Tibial nerve (tissue), 4 donors: ENCODE measurements around the gene BAHCC1. TPM values are rescaled to one million over a fixed set of nuclear protein-coding genes. Genes with fewer than 3 reads are reported as not detected.

Experiments used
- DNase-seq, 2 donors: peaks; one replicate each; pipeline ENCODE4 v3.0.0-alpha.2; 2019; ENCODE audit warnings: low spot score in 2 of 2
- H3K27ac ChIP-seq, 4 donors: fragments of 200-600 bp; sonication (generic) in 3 of 4; one replicate each; pipeline ENCODE4 v1.5.1; 2017 to 2019; ENCODE audit warnings: mild to moderate bottlenecking in 1 of 4
- H3K27me3 ChIP-seq, 2 donors: fragments of 200-600 bp; sonication (generic) in 1 of 2; one replicate each; pipeline versions ENCODE4 v1.5.1 to v1.6.0; 2017 to 2019
- H3K36me3 ChIP-seq, 3 donors: fragments of 200-600 bp; sonication (generic); one replicate each; pipeline ENCODE4 v1.5.1; 2018 to 2019
- H3K4me1 ChIP-seq, 4 donors: fragments of 200-600 bp; sonication (generic) in 3 of 4; one replicate each; pipeline ENCODE4 v1.5.1; 2017 to 2019
- H3K4me3 ChIP-seq, 4 donors: fragments of 200-600 bp; sonication (generic) in 3 of 4; one replicate each; pipeline ENCODE4 v1.5.1; 2017 to 2019; ENCODE audit warnings: mild to moderate bottlenecking in 1 of 4, moderate library complexity in 1 of 4
- H3K9me3 ChIP-seq, 4 donors: fragments of 200-600 bp; sonication (generic) in 3 of 4; one replicate each; pipeline ENCODE4 v1.5.1; 2017 to 2019
- EP300 ChIP-seq, 2 donors: sonication (generic); formaldehyde crosslinking; IDR thresholded peaks; one replicate each; pipeline ENCODE4 v1.6.1; 2017; ENCODE audit warnings: antibody characterized with exemption in 2 of 2, mild to moderate bottlenecking in 1 of 2
- POLR2A ChIP-seq, 2 donors: fragments of 450-650 bp; IDR thresholded peaks; one replicate each; pipeline ENCODE4 v1.6.1; 2017; ENCODE audit warnings: antibody characterized with exemption in 2 of 2, mild to moderate bottlenecking in 2 of 2, moderate library complexity in 2 of 2
- WGBS, 2 donors: methylation state at CpG; one replicate each; pipeline ENCODE4 v1.1.5; 2018; 5-methylcytosine and 5-hydroxymethylcytosine counted together
- total RNA-seq, 4 donors: library from RNA; depleted of rRNA; stranded (reverse); fragments of >200 nt; gene quantifications; one replicate each; pipeline ENCODE4 v1.1.0, GENCODE V29; 2016
- TF ChIP-seq, protein P1 (sequence below), 5 experiments: fragments of 200-600 bp in 3 of 5; fragments of 450-650 bp in 2 of 5; sonication (generic) in 3 of 5; IDR thresholded peaks; one replicate each; pipeline ENCODE4 v1.5.1; 2016 to 2019; ENCODE audit warnings: antibody characterized with exemption in 5 of 5, mild to moderate bottlenecking in 3 of 5, moderate library complexity in 2 of 5

Gene BAHCC1
- total RNA-seq, 4 donors from 2014 or later = 15.1 to 38.7 (median 27.4) TPM

DNA sequence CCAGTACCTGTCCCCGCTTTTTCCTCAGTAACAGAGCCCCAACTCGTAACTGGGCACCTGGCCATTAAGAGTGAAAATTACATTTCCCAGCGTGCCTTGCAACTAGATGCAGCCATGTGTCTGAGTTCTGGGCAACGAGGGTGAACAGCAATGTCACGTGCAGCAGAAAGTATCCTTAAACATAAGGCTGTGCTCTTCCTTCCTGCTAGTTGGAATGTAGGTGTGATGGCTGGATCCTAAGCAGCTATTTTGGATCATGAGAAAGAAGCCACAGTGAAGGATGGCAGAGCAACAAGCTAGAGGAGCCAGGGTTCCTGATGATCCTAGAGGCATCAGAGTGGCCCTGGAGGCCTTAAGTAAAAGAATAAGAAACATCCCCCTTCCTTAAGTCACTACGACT lies 81.4 kb downstream of the BAHCC1 start:
- 86 to 98% methylated on average over 5 to 6 of the region's 6 CpGs for WGBS, 2 donors
- no peak for DNase-seq
- Histone ChIP-seq H3K4me1 (peaks cover 0 to 21% (median 4%) of the 10 kb centered on the region in 4 donors), H3K36me3 (no peaks in the 10 kb centered on the region), H3K4me3 (no peak overlapping the region), H3K9me3 (no peaks in the 10 kb centered on the region), H3K27ac (no peak overlapping the region), H3K27me3 (no peaks in the 10 kb centered on the region)
- TF ChIP-seq, protein P1, sequence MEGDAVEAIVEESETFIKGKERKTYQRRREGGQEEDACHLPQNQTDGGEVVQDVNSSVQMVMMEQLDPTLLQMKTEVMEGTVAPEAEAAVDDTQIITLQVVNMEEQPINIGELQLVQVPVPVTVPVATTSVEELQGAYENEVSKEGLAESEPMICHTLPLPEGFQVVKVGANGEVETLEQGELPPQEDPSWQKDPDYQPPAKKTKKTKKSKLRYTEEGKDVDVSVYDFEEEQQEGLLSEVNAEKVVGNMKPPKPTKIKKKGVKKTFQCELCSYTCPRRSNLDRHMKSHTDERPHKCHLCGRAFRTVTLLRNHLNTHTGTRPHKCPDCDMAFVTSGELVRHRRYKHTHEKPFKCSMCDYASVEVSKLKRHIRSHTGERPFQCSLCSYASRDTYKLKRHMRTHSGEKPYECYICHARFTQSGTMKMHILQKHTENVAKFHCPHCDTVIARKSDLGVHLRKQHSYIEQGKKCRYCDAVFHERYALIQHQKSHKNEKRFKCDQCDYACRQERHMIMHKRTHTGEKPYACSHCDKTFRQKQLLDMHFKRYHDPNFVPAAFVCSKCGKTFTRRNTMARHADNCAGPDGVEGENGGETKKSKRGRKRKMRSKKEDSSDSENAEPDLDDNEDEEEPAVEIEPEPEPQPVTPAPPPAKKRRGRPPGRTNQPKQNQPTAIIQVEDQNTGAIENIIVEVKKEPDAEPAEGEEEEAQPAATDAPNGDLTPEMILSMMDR (IDR thresholded peaks at IDR 0.05) = no peak
- TF ChIP-seq POLR2A (IDR thresholded peaks at IDR 0.05) (no peak), EP300 (IDR thresholded peaks at IDR 0.05) (no peak)

DNA sequence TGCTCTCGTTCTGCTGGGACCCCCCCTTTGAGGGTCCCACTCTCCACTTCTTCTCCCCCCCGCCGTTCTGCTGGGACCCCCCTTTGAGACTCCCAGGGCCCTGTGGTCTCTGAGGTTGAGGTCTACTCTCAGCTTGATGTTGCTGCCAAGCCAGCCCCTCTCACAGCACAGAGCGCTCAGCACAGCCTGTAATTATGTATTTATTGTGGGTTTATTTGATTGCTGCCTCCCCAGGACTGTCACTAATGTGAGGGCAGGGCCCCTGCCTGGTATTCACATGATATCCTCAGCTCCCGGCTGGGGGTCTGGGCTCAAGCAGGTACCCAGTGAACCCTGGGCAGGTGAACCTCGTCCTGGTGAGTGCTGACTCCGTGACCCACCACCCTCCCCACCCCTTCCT lies 81.9 kb downstream of the BAHCC1 start:
- no peaks in the 10 kb centered on the region for H3K36me3 ChIP-seq
- no peak for DNase-seq
- H3K27me3 ChIP-seq = no peaks in the 10 kb centered on the region
- WGBS, 2 donors = 75 to 76% methylated on average over 6 to 7 of the region's 7 CpGs
- TF ChIP-seq POLR2A (IDR thresholded peaks at IDR 0.05) = no peak
- TF ChIP-seq EP300 (IDR thresholded peaks at IDR 0.05) = no peak
- TF ChIP-seq, protein P1 (IDR thresholded peaks at IDR 0.05) = no peak
- H3K9me3 ChIP-seq = no peaks in the 10 kb centered on the region
- H3K4me3 ChIP-seq = no peak overlapping the region
- no peak overlapping the region for H3K27ac ChIP-seq
- H3K4me1 ChIP-seq = peaks cover 0 to 25% (median 9%) of the 10 kb centered on the region in 4 donors

DNA sequence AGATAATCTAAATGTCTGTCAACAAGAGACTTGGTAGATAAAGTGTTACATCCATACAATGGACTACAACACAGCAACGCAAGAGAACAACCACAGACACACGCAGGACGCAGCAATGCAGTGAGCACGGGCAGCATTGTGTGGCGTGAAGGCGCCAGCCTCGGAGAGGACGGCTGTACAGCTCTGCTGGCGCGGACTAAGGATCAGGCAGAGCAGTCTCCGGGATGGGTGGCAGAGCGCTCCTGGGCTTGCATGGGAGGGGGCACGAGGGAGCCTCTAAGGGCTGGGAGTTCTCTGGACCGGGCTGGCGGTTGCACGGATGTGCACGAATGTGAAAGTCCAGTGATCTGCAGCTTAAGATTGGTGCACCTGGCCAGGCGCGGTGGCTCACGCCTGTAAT lies 82.9 kb downstream of the BAHCC1 start:
- no peaks in the 10 kb centered on the region for H3K27me3 ChIP-seq
- no peaks in the 10 kb centered on the region for H3K9me3 ChIP-seq
- H3K36me3 ChIP-seq = no peaks in the 10 kb centered on the region
- 76 to 85% methylated on average over 17 to 20 of the region's 20 CpGs for WGBS, 2 donors
- DNase-seq = no peak
- TF ChIP-seq POLR2A (IDR thresholded peaks at IDR 0.05) (no peak), EP300 (IDR thresholded peaks at IDR 0.05) (no peak)
- TF ChIP-seq, protein P1 (IDR thresholded peaks at IDR 0.05) = no peak
- H3K4me3 ChIP-seq = no peak overlapping the region
- peaks cover 0 to 31% (median 7%) of the 10 kb centered on the region in 4 donors for H3K4me1 ChIP-seq
- no peak overlapping the region for H3K27ac ChIP-seq

DNA sequence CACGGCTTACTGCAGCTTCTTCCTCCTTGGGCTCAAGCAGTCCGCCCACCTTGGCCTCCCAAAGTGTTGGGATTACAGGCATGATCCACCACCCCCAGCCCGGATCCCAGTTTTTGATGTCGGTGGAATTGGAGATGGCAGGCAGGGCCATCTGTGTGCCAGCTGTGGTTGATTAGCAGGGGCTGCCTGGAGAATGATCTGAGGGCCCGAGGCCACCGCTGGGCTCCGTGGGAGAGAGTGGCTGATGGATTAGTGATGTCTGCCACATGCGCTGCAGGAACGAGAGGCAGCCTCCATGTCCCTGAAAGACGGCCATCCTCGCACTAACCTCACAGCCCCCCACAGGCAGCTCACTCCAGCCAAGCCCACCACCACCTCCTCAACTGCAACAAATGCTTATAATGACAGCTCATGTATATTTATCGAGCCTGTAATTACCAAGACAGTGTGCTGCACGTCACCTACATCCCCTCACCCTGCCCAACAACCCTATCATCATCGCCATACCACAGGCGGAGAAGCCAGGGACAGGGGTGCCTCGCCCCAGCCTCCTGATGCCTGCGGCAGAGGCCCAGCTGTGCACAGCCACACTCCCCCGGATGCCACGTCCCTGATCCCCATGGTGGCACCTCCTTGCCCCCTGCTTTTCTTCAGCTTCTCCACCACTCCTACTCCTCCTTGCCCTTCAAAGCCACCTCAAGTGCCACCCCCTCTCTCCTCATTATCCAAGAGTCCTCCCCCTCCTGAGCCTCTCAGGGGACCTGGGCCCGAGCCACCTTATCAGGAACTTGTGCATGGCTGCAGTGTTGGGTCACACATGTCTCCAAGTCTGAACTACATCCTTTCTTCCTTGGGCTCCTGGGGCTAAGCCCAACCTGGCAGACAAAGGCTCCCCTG lies 84.2 kb downstream of the BAHCC1 start:
- TF ChIP-seq, protein P1 (IDR thresholded peaks at IDR 0.05) = no peak
- TF ChIP-seq POLR2A (IDR thresholded peaks at IDR 0.05) (no peak), EP300 (IDR thresholded peaks at IDR 0.05) (no peak)
- no peak for DNase-seq
- H3K9me3 ChIP-seq = no peaks in the 10 kb centered on the region
- no peaks in the 10 kb centered on the region for H3K36me3 ChIP-seq
- no peak overlapping the region for H3K4me3 ChIP-seq
- H3K27me3 ChIP-seq = no peaks in the 10 kb centered on the region
- H3K27ac ChIP-seq = no peak overlapping the region
- H3K4me1 ChIP-seq = peaks cover 0 to 43% (median 17%) of the 10 kb centered on the region in 4 donors
- WGBS, 2 donors = 83 to 84% methylated on average over 20 of the region's 20 CpGs
